Measurements from ENCODE around the gene TUSC2. TPM values are rescaled to one million over a fixed set of nuclear protein-coding genes. Genes with fewer than 3 reads are reported as not detected.

The TUSC2 gene
- total and polyA plus RNA-seq, 10 of the 15 experiments (the other 5 are each of a cell fraction or from before 2014, with no cell fraction given) = 4.0 to 73.8 (median 34.3) TPM

DNA sequence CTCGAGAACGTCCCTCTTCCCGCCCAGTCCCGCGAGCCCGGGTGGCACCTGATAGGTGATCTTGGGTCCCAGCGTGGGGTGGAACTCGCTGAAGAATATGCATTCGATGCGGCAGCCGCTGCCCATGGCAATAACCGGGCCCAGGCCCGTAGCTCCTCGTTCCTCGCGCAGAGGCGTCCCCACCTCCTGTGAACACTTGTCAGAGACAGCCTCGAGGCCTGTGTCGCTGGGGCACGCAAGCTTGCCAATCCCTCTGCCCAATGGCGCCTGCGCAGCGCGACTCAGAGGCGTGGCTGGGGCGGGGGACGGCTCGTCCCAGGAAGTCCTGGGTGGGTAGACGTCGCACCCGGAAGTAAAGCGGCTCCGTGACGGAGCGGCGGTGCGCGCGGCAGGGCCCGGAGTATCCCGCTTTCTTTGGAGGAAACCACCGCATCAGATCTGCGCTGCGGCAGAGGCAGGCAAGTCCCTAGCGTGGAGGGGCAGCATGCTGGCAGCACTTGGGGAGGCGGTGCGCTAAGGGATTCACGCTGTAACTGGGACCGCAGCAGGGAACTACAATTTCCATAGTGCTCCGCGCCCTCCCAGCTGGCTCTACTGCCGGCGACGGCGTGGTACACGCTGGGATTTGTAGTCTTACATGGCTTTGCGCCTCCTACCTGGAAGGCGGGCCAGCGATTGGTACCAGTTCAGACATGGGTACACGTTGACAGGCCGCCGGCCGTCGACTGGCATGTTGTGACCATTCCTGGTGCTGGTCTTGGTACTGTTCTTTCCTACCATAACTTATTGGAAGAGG, 22.7 kb upstream of the TUSC2 start, which contains the start of the genes CYB561D2 and NPRL2 (continued):
- peak; percentile 80; the same call in 1 of the 2 replicates for TF ChIP-seq CHD2 (IDR thresholded peaks at IDR 0.05; ENCODE audit: borderline replicate concordance, low read depth, low read length)
- TF ChIP-seq, protein P1, sequence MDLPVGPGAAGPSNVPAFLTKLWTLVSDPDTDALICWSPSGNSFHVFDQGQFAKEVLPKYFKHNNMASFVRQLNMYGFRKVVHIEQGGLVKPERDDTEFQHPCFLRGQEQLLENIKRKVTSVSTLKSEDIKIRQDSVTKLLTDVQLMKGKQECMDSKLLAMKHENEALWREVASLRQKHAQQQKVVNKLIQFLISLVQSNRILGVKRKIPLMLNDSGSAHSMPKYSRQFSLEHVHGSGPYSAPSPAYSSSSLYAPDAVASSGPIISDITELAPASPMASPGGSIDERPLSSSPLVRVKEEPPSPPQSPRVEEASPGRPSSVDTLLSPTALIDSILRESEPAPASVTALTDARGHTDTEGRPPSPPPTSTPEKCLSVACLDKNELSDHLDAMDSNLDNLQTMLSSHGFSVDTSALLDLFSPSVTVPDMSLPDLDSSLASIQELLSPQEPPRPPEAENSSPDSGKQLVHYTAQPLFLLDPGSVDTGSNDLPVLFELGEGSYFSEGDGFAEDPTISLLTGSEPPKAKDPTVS (IDR thresholded peaks at IDR 0.05; ENCODE audit: low read depth, low read length) = no peak
- peak; percentile 95 for TF ChIP-seq GATAD2B (conservative IDR thresholded peaks at IDR 0.05; ENCODE audit: low read depth)
- no peak for TF ChIP-seq CBX3 (IDR thresholded peaks at IDR 0.05; ENCODE audit: borderline replicate concordance, low read depth)
- TF ChIP-seq, protein P2, sequence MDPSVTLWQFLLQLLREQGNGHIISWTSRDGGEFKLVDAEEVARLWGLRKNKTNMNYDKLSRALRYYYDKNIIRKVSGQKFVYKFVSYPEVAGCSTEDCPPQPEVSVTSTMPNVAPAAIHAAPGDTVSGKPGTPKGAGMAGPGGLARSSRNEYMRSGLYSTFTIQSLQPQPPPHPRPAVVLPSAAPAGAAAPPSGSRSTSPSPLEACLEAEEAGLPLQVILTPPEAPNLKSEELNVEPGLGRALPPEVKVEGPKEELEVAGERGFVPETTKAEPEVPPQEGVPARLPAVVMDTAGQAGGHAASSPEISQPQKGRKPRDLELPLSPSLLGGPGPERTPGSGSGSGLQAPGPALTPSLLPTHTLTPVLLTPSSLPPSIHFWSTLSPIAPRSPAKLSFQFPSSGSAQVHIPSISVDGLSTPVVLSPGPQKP (IDR thresholded peaks at IDR 0.05; ENCODE audit: low read depth, low read length) = peak; percentile 69
- TF ChIP-seq, protein P3, sequence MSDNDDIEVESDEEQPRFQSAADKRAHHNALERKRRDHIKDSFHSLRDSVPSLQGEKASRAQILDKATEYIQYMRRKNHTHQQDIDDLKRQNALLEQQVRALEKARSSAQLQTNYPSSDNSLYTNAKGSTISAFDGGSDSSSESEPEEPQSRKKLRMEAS (IDR thresholded peaks at IDR 0.05; ENCODE audit: low read depth, low read length) = peak; percentile 96
- no peak for TF ChIP-seq FOXK2 (IDR thresholded peaks at IDR 0.05)
- TF ChIP-seq, protein P4, sequence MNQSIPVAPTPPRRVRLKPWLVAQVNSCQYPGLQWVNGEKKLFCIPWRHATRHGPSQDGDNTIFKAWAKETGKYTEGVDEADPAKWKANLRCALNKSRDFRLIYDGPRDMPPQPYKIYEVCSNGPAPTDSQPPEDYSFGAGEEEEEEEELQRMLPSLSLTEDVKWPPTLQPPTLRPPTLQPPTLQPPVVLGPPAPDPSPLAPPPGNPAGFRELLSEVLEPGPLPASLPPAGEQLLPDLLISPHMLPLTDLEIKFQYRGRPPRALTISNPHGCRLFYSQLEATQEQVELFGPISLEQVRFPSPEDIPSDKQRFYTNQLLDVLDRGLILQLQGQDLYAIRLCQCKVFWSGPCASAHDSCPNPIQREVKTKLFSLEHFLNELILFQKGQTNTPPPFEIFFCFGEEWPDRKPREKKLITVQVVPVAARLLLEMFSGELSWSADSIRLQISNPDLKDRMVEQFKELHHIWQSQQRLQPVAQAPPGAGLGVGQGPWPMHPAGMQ (IDR thresholded peaks at IDR 0.05; ENCODE audit: borderline replicate concordance) = no peak
- TF ChIP-seq NRF1 (conservative IDR thresholded peaks at IDR 0.05; ENCODE audit: low read depth, low read length) = peak; percentile 83
- TF ChIP-seq NR2F1 (conservative IDR thresholded peaks at IDR 0.05) = no peak
- TF ChIP-seq, protein P5, sequence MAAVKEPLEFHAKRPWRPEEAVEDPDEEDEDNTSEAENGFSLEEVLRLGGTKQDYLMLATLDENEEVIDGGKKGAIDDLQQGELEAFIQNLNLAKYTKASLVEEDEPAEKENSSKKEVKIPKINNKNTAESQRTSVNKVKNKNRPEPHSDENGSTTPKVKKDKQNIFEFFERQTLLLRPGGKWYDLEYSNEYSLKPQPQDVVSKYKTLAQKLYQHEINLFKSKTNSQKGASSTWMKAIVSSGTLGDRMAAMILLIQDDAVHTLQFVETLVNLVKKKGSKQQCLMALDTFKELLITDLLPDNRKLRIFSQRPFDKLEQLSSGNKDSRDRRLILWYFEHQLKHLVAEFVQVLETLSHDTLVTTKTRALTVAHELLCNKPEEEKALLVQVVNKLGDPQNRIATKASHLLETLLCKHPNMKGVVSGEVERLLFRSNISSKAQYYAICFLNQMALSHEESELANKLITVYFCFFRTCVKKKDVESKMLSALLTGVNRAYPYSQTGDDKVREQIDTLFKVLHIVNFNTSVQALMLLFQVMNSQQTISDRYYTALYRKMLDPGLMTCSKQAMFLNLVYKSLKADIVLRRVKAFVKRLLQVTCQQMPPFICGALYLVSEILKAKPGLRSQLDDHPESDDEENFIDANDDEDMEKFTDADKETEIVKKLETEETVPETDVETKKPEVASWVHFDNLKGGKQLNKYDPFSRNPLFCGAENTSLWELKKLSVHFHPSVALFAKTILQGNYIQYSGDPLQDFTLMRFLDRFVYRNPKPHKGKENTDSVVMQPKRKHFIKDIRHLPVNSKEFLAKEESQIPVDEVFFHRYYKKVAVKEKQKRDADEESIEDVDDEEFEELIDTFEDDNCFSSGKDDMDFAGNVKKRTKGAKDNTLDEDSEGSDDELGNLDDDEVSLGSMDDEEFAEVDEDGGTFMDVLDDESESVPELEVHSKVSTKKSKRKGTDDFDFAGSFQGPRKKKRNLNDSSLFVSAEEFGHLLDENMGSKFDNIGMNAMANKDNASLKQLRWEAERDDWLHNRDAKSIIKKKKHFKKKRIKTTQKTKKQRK (IDR thresholded peaks at IDR 0.05; ENCODE audit: low read depth, low read length) = no peak
- TF ChIP-seq, protein P6, sequence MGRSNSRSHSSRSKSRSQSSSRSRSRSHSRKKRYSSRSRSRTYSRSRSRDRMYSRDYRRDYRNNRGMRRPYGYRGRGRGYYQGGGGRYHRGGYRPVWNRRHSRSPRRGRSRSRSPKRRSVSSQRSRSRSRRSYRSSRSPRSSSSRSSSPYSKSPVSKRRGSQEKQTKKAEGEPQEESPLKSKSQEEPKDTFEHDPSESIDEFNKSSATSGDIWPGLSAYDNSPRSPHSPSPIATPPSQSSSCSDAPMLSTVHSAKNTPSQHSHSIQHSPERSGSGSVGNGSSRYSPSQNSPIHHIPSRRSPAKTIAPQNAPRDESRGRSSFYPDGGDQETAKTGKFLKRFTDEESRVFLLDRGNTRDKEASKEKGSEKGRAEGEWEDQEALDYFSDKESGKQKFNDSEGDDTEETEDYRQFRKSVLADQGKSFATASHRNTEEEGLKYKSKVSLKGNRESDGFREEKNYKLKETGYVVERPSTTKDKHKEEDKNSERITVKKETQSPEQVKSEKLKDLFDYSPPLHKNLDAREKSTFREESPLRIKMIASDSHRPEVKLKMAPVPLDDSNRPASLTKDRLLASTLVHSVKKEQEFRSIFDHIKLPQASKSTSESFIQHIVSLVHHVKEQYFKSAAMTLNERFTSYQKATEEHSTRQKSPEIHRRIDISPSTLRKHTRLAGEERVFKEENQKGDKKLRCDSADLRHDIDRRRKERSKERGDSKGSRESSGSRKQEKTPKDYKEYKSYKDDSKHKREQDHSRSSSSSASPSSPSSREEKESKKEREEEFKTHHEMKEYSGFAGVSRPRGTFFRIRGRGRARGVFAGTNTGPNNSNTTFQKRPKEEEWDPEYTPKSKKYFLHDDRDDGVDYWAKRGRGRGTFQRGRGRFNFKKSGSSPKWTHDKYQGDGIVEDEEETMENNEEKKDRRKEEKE (IDR thresholded peaks at IDR 0.05) = no peak
- no peak for TF ChIP-seq MTA3 (IDR thresholded peaks at IDR 0.05; ENCODE audit: borderline replicate concordance, low read length)
- no peak for TF ChIP-seq ZBED1 (IDR thresholded peaks at IDR 0.05; ENCODE audit: borderline replicate concordance)
- TF ChIP-seq CBFB (IDR thresholded peaks at IDR 0.05; ENCODE audit: low read depth) = 0 out of 2 replicates have a peak, but pooled peaks have one; percentile 24
